ENCODE results near the gene SNX11. TPM values are rescaled to one million over a fixed set of nuclear protein-coding genes. Genes with fewer than 3 reads are reported as not detected.

SNX11 gene
- total RNA-seq, 1 donor from 2014 or later, result 14.7 TPM

DNA sequence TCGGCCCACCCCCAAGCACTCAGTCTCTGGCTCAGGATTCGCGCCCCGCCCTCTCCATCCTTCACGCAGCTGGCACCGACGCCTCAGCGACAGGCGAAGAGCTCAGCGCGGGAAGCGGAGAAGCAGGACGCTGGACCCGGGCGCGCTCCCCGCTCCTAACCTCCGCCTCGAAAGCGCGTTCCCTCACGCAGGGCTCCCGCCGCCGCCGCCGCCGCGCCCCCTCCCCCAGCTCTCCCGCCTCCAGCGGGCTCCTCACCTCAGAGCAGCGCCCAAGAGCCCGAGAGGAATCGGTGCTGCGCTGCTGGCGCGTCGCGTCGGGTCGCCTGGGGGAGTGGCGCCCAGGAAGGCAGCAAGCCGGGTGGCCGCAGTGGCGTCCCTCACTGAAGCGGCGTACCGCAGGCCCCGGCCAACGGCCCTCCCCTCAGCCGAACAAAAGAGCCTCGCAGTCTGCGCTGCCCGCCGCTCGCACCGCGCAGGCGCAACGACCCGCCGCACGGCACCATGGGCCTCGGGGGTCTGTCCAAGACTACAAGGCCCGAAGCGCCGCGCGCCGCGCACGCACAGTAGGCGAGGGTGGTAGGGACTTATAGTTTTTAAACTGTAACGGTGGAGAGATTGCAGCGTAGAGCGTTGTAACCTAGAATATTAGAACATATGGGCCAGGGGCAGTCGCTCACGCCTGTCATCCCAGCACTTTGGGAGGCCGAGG lies 6.4 kb upstream of the SNX11 start, which contains the start of gene CBX1:
CBX1 (minus strand) TSS at position 467 of the 709 bp plus-strand sequence. CDS start 24,474 bp downstream, outside the sequence.
- Histone ChIP-seq H3K27me3 (ENCODE audit: control insufficient read depth, insufficient read depth, low read length) (no peaks in the 10 kb centered on the region), H3K36me3 (ENCODE audit: control insufficient read depth, insufficient read depth, low read length) (no peaks in the 10 kb centered on the region), H3K4me3 (ENCODE audit: low read depth, low read length) (peak within 1 kb of the TSS; percentile 80)
- TF ChIP-seq, protein P1, sequence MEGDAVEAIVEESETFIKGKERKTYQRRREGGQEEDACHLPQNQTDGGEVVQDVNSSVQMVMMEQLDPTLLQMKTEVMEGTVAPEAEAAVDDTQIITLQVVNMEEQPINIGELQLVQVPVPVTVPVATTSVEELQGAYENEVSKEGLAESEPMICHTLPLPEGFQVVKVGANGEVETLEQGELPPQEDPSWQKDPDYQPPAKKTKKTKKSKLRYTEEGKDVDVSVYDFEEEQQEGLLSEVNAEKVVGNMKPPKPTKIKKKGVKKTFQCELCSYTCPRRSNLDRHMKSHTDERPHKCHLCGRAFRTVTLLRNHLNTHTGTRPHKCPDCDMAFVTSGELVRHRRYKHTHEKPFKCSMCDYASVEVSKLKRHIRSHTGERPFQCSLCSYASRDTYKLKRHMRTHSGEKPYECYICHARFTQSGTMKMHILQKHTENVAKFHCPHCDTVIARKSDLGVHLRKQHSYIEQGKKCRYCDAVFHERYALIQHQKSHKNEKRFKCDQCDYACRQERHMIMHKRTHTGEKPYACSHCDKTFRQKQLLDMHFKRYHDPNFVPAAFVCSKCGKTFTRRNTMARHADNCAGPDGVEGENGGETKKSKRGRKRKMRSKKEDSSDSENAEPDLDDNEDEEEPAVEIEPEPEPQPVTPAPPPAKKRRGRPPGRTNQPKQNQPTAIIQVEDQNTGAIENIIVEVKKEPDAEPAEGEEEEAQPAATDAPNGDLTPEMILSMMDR (IDR thresholded peaks at IDR 0.05; ENCODE audit: insufficient read depth, low read length, severe bottlenecking), result no peak
- no peak for FAIRE-seq
- peak; percentile 82 for DNase-seq (ENCODE audit: low read depth)

DNA sequence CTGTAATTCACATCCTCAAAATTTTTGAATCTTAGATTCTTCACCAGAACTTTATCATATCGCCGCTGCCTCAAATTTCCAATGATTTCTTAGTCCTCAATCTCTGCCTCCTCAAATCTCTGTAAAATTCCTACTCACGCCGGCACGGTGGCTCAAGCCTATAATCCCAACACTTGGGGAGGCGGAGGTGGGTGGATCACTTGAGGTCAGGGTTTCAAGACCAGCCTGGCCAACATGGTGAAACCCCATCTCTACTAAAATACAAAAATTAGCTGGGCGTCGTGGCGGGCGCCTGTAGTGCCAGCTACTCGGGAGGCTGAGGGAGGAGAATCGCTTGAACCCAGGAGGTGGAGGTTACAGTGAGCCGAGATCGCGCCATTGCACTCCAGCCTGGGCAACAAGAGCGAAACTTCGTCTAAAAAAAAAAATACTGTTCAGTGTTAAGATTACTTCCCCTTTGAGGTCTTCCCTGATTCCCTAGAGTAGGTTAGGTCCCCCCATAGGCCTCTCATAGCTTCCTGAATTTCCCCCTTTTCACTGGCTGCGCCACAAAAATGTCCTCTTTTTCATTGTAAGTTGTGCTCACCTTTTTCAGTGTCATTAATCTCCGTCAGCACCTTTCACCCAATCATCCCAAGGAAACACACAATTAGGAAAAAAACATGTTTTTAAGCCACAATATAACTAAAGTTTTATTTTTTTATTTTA lies 5.4 kb upstream of the SNX11 start:
- no peak for FAIRE-seq
- Histone ChIP-seq H3K4me3 (ENCODE audit: low read depth, low read length) (no peak overlapping the region), H3K27me3 (ENCODE audit: control insufficient read depth, insufficient read depth, low read length) (no peaks in the 10 kb centered on the region), H3K36me3 (ENCODE audit: control insufficient read depth, insufficient read depth, low read length) (no peaks in the 10 kb centered on the region)
- no peak for DNase-seq (ENCODE audit: low read depth)
- TF ChIP-seq, protein P1 (IDR thresholded peaks at IDR 0.05; ENCODE audit: insufficient read depth, low read length, severe bottlenecking), result no peak

DNA sequence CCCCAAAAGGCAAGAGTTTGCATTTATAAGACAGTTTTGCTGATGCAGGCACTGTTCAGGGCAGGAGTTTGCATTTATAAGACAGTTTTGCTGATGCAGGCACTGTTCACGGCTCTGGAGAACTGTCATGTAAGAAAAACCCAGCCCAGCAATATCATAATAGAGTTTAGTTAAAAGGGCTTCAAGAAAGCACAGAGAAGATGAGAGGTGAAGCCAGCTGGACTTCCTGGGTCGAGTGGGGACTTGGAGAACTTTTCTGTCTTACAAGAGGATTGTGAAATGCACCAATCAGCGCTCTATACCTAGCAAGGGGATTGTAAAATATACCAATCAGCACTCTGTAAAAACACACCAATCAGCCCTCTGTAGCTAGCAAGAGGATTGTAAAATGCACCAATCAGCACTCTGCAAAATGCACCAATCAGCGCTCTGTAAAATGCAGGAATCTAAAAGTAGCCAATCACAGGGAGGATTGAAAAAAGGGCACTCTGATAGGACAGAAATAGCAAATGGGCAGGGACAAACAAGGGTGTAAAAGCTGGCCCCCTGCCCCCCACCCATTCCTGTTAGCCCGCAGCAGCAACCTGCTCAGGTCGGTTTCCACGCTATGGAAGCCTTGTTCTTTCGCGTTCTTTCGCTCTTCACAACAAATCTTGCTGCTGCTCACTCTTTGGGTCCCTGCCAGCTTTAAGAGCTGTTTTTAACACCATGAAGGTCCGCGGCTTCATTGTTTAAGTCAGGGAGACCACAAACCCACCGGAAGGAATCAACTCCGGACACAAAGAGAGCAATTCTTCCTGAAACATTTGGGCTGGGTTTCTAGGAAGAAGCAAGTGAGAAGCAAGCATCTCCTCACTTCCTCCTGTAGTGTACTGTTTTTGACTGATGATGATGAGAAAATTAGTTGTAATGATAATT lies 4.5 kb upstream of the SNX11 start:
- H3K4me3 ChIP-seq (ENCODE audit: low read depth, low read length), result no peak overlapping the region
- FAIRE-seq (no peak), DNase-seq (ENCODE audit: low read depth) (no peak)
- H3K27me3 ChIP-seq (ENCODE audit: control insufficient read depth, insufficient read depth, low read length), result no peaks in the 10 kb centered on the region
- H3K36me3 ChIP-seq (ENCODE audit: control insufficient read depth, insufficient read depth, low read length), result no peaks in the 10 kb centered on the region
- TF ChIP-seq, protein P1 (IDR thresholded peaks at IDR 0.05; ENCODE audit: insufficient read depth, low read length, severe bottlenecking), result no peak

DNA sequence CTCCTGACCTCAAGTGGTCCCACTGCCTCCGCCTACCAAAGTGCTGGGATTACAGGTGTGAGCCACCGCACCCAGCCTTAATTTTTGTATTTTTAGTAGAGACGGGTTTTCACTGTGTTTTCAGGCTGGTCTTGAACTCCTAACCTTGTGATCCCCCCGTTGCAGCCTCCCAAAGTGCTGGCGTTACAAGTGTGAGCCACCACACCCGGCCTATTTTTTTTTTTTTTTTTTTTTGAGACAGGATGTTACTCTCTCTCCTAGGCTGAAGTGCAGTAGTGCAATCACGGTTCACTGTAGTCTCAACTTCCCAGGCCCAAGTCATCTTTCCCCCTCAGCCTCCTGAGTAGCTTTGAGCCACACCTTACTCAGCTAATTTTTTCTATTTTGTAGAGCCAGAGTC lies 3.1 kb upstream of the SNX11 start:
- FAIRE-seq, result no peak
- TF ChIP-seq, protein P1 (IDR thresholded peaks at IDR 0.05; ENCODE audit: insufficient read depth, low read length, severe bottlenecking), result no peak
- H3K27me3 ChIP-seq (ENCODE audit: control insufficient read depth, insufficient read depth, low read length), result no peaks in the 10 kb centered on the region

DNA sequence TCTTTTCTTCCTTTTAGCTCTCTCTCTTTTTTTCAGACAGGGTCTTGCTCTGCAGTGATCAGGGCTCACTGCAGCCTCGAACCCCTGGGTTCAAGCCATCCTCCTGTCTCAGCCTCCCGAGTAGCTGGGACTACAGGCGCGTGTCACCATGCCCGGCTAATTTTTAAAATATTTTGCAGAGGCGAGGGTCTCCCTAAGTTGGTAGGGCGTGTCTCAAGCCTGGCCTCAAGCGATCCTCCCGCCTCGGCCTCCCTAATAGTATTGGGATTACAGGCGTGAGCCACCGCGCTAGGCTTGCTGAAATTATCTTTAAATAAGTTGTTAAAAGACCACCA lies 797 bp upstream of the SNX11 start:
- TF ChIP-seq, protein P1 (IDR thresholded peaks at IDR 0.05; ENCODE audit: insufficient read depth, low read length, severe bottlenecking), result no peak
- Histone ChIP-seq H3K27me3 (ENCODE audit: control insufficient read depth, insufficient read depth, low read length) (no peaks in the 10 kb centered on the region), H3K4me3 (ENCODE audit: low read depth, low read length) (peak overlapping the region; percentile 74), H3K36me3 (ENCODE audit: control insufficient read depth, insufficient read depth, low read length) (no peaks in the 10 kb centered on the region)
- DNase-seq (ENCODE audit: low read depth) (no peak), FAIRE-seq (no peak)

More for the DNA sequence above, 3.1 kb upstream of the SNX11 start:
- no peak for DNase-seq (ENCODE audit: low read depth)
- Histone ChIP-seq H3K36me3 (ENCODE audit: control insufficient read depth, insufficient read depth, low read length) (no peaks in the 10 kb centered on the region), H3K4me3 (ENCODE audit: low read depth, low read length) (no peak overlapping the region)

Data from bronchial epithelial cell (primary cell).